Retinal pigment epithelial cell (primary cell): ENCODE results near the gene NRG3.
A peak's percentile ranks its signal among the peaks of the same experiment; 100 is the strongest.

Experiments
- DNase-seq: peaks from one replicate; pipeline ENCODE4 v3.0.0-alpha.2; 2010; ENCODE audit warnings: low read depth
- H3K4me3 ChIP-seq: 2 replicates; pipeline ENCODE4 v1.5.1; 2011; ENCODE audit warnings: mild to moderate bottlenecking, low read length, control low read depth, moderate library complexity
- TF ChIP-seq, protein P1 (sequence below): conservative IDR thresholded peaks from 2 replicates; pipeline ENCODE4 v1.5.1; 2011; ENCODE audit warnings: low read depth, low read length, control low read depth, inconsistent platforms

NRG3 gene

DNA sequence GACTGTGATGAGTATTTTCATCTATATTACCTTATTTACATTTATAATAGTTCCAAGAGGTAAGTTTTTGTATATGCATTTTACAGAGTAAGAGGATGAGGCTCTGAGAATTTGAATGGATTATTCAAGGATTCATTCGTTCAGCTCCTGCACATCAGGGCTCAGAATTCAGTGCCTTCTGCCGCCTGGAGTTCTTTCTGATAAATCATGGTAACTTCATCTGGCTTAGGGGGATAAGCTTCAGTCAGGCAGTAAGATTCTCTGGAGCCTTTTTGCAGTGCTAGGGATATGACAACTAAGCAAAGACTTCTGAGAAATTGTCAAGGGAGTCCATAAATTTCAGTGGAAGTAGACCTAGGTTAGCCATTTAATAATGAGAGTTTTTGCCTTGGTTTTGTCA, 668.6 kb downstream of the NRG3 start:
- TF ChIP-seq, protein P1, sequence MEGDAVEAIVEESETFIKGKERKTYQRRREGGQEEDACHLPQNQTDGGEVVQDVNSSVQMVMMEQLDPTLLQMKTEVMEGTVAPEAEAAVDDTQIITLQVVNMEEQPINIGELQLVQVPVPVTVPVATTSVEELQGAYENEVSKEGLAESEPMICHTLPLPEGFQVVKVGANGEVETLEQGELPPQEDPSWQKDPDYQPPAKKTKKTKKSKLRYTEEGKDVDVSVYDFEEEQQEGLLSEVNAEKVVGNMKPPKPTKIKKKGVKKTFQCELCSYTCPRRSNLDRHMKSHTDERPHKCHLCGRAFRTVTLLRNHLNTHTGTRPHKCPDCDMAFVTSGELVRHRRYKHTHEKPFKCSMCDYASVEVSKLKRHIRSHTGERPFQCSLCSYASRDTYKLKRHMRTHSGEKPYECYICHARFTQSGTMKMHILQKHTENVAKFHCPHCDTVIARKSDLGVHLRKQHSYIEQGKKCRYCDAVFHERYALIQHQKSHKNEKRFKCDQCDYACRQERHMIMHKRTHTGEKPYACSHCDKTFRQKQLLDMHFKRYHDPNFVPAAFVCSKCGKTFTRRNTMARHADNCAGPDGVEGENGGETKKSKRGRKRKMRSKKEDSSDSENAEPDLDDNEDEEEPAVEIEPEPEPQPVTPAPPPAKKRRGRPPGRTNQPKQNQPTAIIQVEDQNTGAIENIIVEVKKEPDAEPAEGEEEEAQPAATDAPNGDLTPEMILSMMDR = no peak
- no peak for DNase-seq

DNA sequence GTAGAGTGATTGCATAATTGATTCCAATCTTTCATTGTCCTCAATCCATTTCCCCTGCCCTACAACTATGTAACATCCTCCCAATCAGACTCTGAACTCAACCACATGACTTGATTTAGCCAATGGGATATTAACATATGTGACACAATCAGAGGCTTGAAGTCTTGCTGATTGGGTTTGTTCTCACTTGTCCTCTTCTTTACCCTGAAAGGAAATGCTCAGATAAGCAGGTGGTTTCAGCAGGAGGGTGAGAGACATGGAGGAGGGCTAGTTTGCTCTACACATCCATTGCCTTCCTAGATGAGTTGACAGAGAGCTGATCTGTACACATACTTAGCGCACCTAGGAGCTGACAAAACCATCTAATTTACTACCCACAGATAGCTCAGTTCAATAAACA, 669.4 kb downstream of the NRG3 start:
- no peak overlapping the region for H3K4me3 ChIP-seq
- TF ChIP-seq, protein P1 = no peak
- DNase-seq = no peak

More for the DNA sequence above, 668.6 kb downstream of the NRG3 start:
- H3K4me3 ChIP-seq = no peak overlapping the region

DNA sequence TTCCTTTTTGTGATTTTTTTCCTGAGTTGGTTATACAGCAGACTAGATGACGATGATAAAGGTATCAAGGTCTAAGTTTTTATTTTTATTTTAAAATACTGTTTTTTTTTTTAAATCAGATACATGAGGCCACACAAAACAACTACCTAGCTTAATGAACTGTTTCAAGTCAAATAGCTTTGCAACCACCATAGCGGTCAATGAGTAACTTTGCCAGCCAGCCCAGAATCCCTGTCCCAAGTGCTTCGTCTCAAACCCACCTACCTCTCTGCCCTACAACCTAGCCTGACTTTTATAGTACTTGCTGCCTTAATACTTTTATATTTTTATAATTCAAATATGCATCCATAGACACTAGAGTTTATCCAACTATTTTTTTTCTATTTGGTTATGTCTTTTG, 676.5 kb downstream of the NRG3 start:
- no peak overlapping the region for H3K4me3 ChIP-seq
- DNase-seq = no peak
- TF ChIP-seq, protein P1 = no peak

DNA sequence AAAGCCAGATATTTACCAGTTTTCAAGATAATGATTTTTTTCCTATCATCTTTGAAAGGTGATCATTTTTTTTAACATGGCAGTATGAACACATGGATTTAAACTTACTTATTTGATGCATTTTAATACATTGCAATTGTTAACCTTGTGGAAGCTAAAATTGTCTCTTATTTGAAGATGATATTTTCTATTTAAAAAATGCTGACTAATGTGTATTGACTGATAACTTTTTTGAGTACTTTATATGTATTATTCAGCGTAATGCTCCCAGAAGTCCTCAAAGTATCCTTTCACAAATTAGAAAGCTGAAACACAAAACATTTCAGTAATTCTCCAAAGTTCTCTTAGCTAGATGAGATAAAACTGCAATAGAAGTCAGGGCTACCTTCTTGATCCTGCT, 677.3 kb downstream of the NRG3 start:
- TF ChIP-seq, protein P1 = no peak
- no peak overlapping the region for H3K4me3 ChIP-seq
- no peak for DNase-seq

DNA sequence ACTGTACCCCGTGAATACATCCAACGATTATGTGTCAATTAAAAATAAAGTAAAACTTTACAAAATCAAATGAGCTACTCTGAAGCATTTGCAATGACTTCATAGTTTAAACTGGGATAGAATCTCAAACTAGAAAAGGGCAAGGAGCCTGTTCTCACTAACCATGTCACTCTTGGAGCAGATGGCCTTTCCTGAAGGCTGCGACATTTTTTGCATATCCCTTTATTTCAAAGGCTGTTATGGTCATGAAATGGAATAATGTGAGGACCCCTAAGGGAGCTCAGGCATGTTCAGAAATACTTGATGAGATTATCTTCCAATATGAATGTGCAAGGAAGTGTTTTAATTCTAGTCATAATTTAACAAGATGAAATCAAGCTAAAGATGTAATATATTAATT, 679.4 kb downstream of the NRG3 start:
- H3K4me3 ChIP-seq = no peak overlapping the region
- no peak for DNase-seq
- TF ChIP-seq, protein P1 = no peak

DNA sequence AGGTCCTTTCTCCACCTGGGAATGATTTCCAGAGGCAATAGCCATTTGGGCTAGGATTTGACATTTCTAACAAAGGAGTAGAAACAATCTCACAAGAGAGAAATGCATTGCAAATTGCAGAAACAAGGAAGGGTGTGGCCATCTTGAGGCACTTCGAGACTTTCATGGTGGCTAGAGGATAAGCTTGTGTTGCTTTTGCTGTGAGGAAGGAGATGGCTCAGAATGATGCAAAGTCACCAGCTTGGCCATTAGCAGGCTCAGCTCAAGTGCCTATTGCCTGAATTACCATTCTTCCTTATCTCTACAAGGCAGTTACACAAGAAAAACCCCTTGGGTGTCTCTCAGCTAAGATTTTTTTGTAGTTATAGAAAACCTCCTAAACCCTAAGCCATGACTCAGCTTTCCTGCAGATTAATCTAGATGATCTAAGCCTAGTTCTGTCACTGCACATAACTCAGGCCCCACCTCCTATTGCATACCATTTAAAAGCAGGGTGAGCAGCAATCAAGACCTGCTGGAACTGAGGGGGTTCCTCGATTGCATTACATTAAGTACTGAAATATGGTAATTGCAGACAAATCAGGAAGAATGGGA, 683.1 kb downstream of the NRG3 start:
- DNase-seq = peak; percentile 65
- H3K4me3 ChIP-seq = no peak overlapping the region
- TF ChIP-seq, protein P1 = no peak

DNA sequence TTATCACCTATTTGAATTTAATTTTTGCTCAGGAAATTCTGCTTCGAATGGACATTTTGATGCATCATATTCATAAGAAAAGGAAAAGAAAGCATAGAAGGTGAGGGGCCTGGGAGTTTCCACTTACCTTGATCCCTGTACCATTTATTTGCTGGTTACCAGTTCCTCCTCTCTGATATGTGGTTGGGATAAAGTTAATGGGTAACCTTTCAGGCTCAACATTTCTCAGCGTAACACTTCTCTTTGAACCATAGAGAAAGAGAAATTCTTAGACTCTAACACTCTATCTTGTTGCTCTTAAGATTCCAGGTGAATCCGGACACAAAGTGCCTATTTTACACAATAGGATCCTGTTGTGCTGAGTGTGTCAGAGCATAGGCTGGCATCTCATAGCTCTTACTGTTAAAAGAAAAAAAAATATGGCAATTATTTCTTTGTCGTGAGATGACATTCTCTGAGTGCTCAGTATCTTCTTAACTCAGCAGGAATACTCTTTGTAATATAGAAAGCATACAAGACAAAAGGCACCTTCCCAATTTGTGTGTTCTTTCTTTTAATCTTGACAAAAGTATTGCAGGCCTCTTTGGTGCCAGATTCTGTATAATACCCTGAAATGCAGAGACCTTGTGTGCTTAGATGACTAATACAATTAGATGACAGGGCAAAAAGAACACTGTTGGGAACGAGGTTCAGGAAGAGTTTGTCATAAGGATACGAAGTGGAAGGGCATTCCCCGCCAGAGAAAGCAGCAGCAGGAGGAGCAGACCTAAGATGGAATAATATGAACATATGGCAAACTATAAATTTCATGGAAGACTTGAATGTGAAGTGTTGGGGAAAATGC, 689.6 kb downstream of the NRG3 start:
- no peak overlapping the region for H3K4me3 ChIP-seq
- TF ChIP-seq, protein P1 = no peak
- peak; percentile 22 for DNase-seq
